HG03558 (cell line): ENCODE data around the gene SERPINB6.

ENCODE experiments used
- ATAC-seq: cut with Tn5 transposase; IDR thresholded peaks from one replicate; pipeline ENCODE4 v1.9.1; 2021; ENCODE audit warnings: moderate number of reproducible peaks; ENCODE audit not compliant: unreplicated experiment; ENCODE audit errors: extremely low read depth

Gene SERPINB6

GRCh38 chr6:2961506-2961905 is 9.9 kb downstream of the SERPINB6 start:
- no peak for ATAC-seq

GRCh38 chr6:2960935-2961334 is 10.4 kb downstream of the SERPINB6 start:
- ATAC-seq = no peak

DNA sequence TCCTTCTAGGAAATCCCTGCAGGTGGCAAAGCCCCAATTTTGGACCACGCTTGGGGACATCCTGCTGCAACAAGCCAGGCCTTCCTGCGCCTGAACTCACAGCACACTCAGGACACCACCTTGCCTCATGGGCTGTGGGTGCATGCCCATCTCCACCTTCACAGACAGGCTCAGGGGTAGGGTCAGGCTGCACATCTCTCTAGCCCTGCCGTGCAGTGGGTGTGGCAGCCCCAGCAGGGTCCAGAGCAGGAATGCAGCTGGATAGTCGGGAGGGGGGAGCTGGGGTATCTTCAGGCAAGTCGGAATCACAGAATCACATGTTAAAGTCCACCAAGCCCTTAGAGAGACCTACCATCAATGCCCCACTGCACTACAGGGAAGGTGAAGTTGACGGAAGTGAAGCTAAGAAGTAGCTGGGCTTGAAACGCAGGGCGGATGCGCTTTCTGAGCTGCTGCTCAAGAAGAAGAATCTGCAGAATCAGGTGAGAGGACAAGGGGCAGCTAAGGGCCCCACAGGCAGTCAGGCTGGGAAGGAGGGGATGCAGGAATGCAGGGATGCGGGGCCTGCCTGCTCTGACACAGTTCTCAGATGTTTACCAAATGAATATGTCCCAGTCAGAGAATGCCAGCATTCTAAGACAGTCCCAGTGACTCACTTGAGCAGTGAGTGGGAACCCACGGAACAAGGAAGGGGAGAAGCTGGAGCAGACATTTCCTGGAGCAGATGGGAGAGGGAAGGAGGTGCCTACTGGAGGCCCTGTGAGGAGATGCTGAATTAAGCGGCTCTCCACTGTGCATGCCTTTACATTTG is 11.3 kb downstream of the SERPINB6 start:
- no peak for ATAC-seq

DNA sequence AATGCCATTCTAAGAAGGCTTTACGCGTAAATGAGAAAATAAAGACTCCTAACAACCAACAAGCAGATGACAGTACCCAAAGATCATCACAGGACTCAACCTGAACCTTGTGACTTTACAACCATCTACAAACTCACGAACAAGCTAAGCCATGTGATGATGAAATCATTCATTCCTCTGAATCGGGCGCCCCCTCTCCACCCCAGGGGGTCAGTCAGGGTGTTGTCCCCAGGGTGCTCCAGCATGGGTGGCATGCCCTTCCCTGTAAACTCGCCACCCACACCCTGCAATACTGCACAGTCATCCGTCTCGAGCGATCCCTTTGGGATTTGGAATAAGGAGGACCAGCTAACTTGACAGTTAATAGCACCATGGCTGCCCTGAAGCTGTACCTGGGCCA is 12.6 kb downstream of the SERPINB6 start:
- ATAC-seq = no peak

DNA sequence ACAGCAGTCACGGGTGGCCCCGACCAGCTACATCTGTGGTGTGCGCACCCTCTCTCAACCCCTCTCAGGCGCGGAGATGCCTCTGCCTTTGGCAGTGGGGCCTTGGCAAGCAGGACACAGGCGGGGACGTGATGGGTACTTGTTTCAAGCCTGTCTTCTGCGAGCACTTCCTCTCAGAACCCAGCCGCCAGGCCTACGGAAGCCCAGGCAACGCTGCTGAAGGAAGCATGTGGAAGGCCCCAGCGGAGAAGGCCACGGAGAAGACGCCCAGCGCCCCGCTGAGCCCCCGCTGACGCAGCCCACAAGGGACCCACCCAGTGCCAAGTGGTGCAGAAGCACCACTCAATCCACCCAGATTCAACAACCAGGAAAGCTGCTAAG is 13.0 kb downstream of the SERPINB6 start:
- ATAC-seq = no peak

DNA sequence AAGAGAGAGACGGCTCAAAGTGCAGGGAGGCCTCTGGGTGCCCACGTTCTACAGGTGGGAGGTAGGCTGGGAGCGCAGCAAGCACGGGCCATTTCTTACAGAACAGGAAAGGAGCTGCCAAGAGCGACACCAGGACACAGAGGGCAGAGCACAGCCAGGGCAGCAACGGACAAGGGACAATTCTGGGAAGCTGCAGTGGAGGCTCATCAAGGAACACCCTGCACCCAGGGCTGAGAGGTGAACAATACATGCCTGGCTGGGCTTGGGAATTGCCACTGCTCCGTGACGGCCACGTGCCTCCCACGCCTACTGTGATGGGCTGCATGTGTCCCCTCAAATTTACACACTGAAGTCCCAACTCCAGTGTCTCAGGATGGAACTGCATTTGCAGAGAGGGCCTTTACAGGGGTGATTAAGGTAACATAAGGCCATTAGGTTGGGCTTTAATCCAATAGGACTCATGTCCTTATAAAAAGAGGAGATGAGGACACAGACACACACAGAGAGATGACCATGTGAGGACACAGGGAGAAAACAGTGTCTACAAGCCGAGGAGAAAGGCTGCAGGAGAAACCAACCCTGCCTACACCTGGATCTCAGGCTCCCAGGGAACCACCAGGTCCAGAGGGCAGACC is 13.6 kb downstream of the SERPINB6 start:
- no peak for ATAC-seq

- no peak for ATAC-seq
Measured at GRCh38 chr6:2956930-2957685, 14.3 kb downstream of the SERPINB6 start.

- no peak for ATAC-seq
Measured at GRCh38 chr6:2953098-2953497, 18.3 kb downstream of the SERPINB6 start.

GRCh38 chr6:2952557-2953095 is 18.7 kb downstream of the SERPINB6 start:
- ATAC-seq = no peak

- ATAC-seq = no peak
Measured at GRCh38 chr6:2951728-2952127, 19.6 kb downstream of the SERPINB6 start.

DNA sequence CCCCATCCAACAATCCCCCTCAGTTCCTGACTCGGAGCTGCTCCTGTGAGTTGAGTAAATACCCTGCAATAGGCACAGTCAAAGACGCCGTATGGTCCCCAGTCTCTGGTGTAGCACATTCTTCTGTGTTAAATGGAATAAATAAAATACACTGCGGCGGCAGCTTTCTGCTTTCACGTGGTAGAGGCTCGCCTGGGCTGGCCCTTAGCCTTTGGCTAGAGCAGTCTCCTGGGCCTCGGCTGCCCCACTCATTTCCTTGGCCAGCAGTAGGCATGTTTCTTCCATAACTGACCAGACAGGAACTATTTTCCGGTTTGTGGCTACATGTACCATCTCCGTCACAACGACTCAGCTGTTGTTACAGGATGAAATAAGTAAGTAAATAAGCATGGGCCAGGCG is 20.7 kb downstream of the SERPINB6 start:
- no peak for ATAC-seq

- ATAC-seq = no peak
Measured at GRCh38 chr6:2949536-2950083, 21.8 kb downstream of the SERPINB6 start.

DNA sequence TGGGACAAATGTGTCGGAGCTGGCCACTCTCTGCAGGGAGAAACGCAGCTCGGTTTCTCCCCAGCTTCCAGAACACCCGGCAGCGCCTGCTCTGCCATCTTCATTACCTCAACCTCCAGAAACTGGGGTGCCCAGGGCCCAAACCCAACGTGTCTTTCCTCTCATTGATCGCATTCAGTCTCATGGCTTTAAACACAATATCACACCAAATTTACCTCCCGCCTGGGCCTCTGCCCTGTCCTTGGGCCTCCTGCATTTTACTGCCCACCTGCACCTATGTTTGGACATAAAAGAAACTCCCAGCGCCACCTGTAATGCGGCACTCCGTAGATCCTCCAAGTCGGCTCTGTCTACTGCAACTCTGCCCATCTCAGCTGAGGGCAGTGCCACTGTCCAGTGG is 22.2 kb downstream of the SERPINB6 start:
- ATAC-seq = no peak

- ATAC-seq = no peak
Measured at GRCh38 chr6:2948228-2949025, 22.9 kb downstream of the SERPINB6 start.

DNA sequence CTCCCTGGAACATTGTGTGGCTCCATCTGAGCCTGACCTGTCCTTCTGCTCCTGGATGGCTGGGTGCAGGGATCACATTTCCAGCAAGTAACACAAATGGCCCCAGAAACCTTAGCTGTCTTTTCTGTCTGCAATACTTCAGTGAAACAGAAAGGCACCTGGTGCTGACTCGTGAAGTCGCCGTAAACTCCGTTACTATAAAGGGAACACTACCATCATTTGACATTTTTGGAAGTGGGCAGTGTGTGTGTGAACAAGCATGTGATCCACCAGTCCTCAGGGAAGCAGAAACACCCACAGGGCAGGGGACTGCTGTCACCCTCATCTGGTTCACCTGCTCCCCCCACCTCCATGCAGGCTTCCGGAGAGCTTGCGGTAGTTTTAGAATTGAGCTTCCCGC is 23.9 kb downstream of the SERPINB6 start:
- ATAC-seq = no peak

DNA sequence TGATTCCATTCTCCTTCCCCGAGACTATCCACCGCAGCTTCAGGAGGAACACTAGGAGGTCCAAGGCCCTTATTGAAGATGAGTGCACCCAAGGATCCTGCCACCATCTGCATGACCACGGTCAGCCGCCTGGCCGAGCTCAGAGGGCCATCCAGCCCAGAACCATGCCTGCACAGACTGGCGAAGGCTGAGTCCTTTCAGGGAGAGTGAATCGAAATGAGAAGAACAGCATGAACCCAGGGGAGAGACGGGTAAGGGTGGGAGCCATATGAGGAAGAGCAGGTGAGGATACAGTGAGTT is 26.3 kb downstream of the SERPINB6 start:
- ATAC-seq = no peak

DNA sequence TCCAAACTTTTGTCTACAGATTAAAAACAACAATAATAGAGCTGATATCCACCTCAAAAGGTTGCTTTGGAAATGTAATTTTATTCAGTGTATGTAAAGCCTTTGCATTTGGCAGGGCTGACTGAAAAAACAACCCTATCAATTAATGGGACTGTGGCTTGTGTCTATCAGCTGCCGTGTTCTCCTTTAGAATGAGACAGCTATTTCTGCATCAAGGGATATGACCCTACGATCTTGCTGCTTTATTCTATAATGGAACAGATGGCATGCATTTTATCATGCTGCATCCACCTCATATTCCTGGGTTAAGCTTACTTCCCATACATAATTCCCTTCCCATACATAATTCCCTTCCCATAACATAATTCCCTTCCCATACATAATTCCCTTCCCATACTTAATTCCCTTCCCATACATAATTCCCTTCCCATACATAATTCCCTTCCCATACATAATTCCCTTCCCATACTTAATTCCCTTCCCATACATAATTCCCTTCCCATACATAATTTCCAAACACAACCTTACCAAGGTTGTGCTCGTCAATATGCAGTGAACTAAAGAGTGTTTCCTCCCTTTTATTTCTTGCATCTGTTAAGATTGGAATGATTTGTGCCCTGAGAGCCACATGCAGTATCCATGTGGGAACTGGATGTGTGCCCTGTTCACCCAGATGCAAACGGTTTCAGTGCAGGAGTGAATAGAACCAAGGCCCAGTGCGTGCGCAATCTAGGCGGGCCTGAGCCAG is 26.8 kb downstream of the SERPINB6 start:
- no peak for ATAC-seq

DNA sequence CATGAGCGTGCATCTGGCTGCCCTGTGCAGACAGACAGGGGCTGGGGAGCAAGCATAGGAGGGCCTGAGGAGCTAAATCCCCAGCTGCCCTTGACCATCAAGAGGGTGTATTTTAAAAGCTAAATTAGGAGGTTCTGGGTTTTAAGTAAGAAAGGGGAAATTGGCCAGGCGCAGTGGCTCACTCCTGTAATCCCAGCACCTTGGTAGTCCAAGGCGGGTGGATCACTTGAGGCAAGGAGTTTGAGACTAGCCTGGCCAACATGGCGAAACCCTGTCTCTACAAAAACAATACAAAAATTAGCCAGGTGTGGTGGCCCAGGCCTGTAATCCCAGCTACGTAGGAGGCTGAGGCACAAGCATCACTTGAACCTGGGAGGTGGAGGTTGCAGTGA is 27.8 kb downstream of the SERPINB6 start:
- no peak for ATAC-seq

DNA sequence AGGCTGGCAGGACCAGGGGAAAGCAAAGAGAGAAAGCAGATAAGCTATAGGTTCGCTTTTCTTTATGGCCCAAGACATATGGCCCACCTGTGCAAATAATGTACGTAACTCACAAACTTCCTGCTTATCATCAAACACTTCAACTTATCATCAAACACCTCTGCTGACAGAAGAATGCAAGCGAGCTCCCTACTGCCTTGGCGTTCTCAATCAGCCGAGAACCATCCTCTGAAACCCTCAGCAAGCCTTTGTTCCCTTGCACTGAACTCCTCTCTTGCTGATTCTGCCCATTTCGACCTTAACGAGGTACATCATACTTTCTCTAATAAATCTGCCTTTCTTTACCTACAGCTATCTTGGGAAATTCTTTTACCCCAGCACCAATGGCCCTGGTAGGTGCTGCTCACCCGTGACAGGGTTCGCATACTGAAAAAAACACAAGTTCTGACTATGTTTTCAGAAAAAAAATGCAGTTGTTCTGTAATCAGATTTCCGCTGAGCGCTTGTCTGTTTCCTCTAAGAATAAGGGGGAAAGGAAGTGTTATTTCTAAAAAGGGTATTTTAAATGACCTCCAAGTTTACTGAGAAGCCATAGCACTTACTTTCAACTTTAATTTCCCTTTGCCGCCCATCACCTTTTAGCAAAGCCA is 28.3 kb downstream of the SERPINB6 start:
- ATAC-seq = no peak
